LNCAP (cell line): Measurements from ENCODE around the gene PKP2.

Experiments used
- TF ChIP-seq, protein P1 (sequence below): fragments of 450-650 bp; IDR thresholded peaks from 2 replicates; pipeline ENCODE4 v1.5.1; 2017; ENCODE audit warnings: mild to moderate bottlenecking

The PKP2 gene

DNA sequence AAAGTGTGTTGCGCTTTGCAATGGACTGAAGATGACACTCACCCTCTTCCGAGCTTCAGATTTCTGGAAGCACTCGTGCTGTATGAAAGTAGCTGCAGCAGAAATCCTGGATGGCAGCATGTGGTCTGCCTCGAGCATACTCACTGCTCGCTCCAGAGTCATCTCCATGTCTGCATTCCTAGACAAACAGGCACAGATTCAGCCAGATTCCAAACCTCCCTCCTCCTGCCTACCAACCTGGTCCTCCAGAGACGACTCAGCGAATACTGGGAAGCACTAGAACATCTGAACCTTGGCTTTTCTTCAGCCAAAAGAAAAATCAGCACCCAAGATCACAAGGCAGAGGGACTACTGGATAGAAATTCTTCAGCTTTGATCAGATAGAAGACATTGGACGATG, 27.7 kb downstream of the PKP2 start:
- TF ChIP-seq, protein P1, sequence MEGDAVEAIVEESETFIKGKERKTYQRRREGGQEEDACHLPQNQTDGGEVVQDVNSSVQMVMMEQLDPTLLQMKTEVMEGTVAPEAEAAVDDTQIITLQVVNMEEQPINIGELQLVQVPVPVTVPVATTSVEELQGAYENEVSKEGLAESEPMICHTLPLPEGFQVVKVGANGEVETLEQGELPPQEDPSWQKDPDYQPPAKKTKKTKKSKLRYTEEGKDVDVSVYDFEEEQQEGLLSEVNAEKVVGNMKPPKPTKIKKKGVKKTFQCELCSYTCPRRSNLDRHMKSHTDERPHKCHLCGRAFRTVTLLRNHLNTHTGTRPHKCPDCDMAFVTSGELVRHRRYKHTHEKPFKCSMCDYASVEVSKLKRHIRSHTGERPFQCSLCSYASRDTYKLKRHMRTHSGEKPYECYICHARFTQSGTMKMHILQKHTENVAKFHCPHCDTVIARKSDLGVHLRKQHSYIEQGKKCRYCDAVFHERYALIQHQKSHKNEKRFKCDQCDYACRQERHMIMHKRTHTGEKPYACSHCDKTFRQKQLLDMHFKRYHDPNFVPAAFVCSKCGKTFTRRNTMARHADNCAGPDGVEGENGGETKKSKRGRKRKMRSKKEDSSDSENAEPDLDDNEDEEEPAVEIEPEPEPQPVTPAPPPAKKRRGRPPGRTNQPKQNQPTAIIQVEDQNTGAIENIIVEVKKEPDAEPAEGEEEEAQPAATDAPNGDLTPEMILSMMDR, result no peak

DNA sequence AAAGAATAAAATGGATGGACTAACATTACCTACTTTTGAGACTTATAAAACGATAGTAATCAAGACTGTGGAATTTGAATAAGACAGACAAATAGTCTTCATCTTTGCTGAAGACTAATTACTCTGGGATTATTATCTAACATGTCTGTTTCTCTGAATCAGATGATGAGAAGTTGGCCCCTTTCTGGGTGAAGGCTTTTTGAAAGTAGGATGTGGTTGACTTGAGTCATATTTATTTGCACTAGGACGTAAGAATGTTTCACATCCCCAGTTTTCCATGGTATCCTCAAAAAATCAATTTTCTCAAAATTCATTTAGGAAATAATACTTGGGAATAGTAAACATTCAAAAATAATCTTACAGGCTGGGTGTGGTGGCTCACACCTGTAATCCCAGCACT, 31.8 kb downstream of the PKP2 start:
- TF ChIP-seq, protein P1, result no peak

- TF ChIP-seq, protein P1, result no peak
Measured at GRCh38 chr12:32863128-32863527, 33.4 kb downstream of the PKP2 start.

GRCh38 chr12:32860192-32860591, 36.4 kb downstream of the PKP2 start:
- TF ChIP-seq, protein P1, result no peak

DNA sequence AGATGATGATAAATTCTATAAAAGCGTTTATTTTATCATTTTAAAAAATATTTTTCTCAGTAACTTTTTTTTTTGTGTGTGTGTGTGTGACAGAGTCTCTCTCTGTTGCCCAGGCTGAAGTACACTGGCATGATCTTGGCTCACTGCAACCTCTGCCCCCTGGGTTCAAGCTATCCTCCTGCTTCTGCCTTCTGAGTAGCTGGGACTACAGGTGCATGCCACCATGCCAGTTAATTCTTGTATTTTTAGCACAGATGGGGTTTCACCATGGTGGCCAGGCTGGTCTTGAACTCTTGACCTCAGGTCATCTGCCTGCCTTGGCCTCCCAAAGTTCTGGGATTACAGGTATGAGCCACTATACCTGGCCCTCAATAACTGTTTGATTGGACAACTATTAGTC, 37.2 kb downstream of the PKP2 start:
- TF ChIP-seq, protein P1, result no peak

DNA sequence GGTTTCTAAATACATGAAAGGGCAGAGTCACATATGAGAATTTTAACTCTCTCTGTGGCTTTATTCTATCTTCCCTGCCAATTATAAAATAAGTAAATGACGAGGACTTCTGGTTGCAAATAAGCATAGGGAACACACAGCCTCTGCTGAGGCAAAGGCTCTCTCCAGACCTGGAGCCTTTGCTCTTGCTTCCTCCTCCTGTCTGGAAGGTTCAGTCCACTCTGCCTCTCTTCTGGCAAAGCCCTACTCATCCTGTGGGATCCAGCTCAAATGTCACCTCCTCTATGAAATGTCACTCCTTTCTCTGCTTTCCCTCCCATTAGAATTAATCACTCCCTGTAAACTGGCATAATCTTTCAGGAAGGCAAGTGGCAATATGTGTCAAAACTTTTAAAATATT, 41.9 kb downstream of the PKP2 start:
- TF ChIP-seq, protein P1, result no peak

DNA sequence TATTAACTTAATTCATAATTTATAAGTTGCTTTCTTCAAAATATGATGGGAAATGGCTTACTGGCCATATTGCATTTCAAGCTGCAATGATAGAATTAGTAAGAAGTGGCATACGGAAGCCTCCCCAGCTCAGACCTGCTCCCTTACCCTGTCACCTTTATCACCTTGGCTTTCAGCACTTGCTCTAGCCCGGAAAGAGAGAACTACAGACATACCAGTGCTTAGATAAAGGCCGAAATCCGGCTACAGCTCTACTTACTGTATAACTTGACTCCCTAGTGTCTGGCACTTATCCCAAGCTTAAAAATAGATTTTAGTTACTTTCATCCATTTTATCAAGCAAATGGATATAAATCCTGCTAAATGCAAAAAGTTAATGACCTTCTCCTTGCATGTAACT, 42.5 kb downstream of the PKP2 start:
- TF ChIP-seq, protein P1, result no peak

DNA sequence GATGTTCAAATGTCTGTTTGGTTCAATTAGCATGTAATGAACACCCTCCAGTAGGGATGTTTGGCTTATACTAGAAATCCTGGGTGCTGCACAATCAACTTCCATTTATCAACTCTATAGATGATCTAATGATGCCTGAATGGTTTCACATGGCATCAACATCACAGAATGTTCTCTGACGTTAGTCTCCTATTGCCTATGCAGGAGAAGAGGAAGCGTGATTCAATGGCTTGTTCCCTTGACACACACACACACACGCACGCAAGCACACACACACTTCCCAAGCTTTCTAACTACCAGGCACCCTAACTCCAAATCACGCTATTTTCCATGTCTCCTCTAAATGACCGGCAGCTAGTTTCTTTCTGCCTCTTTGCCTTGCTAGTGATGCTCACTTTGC, 49.3 kb downstream of the PKP2 start:
- TF ChIP-seq, protein P1, result no peak
